ENCODE results near the gene SYTL5.

DNA sequence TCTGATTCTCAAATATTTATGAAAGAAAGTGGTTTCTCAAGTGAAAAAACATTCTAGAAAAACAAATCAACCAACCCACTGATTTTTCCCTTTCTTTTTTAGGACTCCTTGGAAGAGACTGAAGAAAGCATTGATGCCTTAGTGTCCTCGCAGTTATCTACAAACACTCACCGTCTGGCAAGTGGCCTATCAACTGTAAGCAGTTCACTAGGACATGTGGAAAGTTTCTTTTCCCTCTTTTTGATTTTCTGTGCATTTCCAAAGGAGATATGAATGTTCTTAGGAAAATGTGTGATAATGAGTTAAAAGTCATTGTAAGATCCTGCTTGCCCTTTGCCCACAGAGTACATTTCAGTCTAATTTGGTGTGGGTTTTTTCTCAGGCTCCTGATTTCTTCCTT is 95.9 kb downstream of the SYTL5 start:
- TF ChIP-seq, protein P1, sequence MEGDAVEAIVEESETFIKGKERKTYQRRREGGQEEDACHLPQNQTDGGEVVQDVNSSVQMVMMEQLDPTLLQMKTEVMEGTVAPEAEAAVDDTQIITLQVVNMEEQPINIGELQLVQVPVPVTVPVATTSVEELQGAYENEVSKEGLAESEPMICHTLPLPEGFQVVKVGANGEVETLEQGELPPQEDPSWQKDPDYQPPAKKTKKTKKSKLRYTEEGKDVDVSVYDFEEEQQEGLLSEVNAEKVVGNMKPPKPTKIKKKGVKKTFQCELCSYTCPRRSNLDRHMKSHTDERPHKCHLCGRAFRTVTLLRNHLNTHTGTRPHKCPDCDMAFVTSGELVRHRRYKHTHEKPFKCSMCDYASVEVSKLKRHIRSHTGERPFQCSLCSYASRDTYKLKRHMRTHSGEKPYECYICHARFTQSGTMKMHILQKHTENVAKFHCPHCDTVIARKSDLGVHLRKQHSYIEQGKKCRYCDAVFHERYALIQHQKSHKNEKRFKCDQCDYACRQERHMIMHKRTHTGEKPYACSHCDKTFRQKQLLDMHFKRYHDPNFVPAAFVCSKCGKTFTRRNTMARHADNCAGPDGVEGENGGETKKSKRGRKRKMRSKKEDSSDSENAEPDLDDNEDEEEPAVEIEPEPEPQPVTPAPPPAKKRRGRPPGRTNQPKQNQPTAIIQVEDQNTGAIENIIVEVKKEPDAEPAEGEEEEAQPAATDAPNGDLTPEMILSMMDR (optimal IDR thresholded peaks at IDR 0.05 in 1 of 3, IDR thresholded peaks at IDR 0.05 in 1 of 3, conservative IDR thresholded peaks at IDR 0.05 in 1 of 3; ENCODE audit: extremely low read depth in 1 of 3, insufficient read depth in 2 of 3, low read length in 3 of 3): no peak
- no peak for TF ChIP-seq EZH2 (IDR thresholded peaks at IDR 0.05; ENCODE audit: low read length)
